HEK293T (cell line): ENCODE measurements around the gene KIF9.

Source experiments
- BHLHE40 ChIP-seq: fragments of 450-650 bp; IDR thresholded peaks from 2 replicates; pipeline ENCODE4 v1.6.1; 2016; ENCODE audit warnings: mild to moderate bottlenecking, moderate library complexity, borderline replicate concordance
- ELF4 ChIP-seq: fragments of 450-650 bp; IDR thresholded peaks from 2 replicates; pipeline ENCODE4 v1.6.1; 2017; ENCODE audit warnings: antibody characterized with exemption
- FOXA1 ChIP-seq: fragments of 450-650 bp; IDR thresholded peaks from 2 replicates; pipeline ENCODE4 v1.6.1; 2016; ENCODE audit warnings: mild to moderate bottlenecking
- FOXK2 ChIP-seq: fragments of 450-650 bp; IDR thresholded peaks from 2 replicates; pipeline ENCODE4 v1.6.1; 2016; ENCODE audit warnings: mild to moderate bottlenecking
- FOXM1 ChIP-seq: fragments of 450-650 bp; IDR thresholded peaks from 2 replicates; pipeline ENCODE4 v1.6.1; 2017; ENCODE audit warnings: mild to moderate bottlenecking, borderline replicate concordance
- HDGF ChIP-seq: fragments of 450-650 bp; IDR thresholded peaks from 2 replicates; pipeline ENCODE4 v1.6.1; 2017; ENCODE audit warnings: antibody characterized with exemption, borderline replicate concordance
- NFRKB ChIP-seq: fragments of 450-650 bp; IDR thresholded peaks from 2 replicates; pipeline ENCODE4 v1.6.1; 2016; ENCODE audit warnings: mild to moderate bottlenecking, moderate library complexity
- PKNOX1 ChIP-seq: fragments of 450-650 bp; IDR thresholded peaks from 2 replicates; pipeline ENCODE4 v1.6.1; 2016
- SP1 ChIP-seq: fragments of 450-650 bp; IDR thresholded peaks from 2 replicates; pipeline ENCODE4 v1.6.1; 2017
- SUZ12 ChIP-seq: fragments of 450-650 bp; IDR thresholded peaks from 2 replicates; pipeline ENCODE4 v1.6.1; 2016; ENCODE audit warnings: mild to moderate bottlenecking
- TARDBP ChIP-seq: fragments of 450-650 bp; IDR thresholded peaks from 2 replicates; pipeline ENCODE4 v1.6.1; 2016
- ZNF384 ChIP-seq: fragments of 450-650 bp; IDR thresholded peaks from 2 replicates; pipeline ENCODE4 v1.6.1; 2016

GRCh38 chr3:47204875-47205274 is 77.7 kb downstream of the KIF9 start:
- no peak for TF ChIP-seq TARDBP
- TF ChIP-seq SUZ12: no peak
- no peak for TF ChIP-seq PKNOX1
- TF ChIP-seq FOXM1: no peak
- TF ChIP-seq FOXA1: no peak
- TF ChIP-seq ZNF384: no peak
- TF ChIP-seq FOXK2: no peak
- no peak for TF ChIP-seq ELF4
- no peak for TF ChIP-seq NFRKB
- TF ChIP-seq BHLHE40: no peak
- TF ChIP-seq HDGF: no peak
- TF ChIP-seq SP1: no peak
